IPS-15b (cell line): ENCODE results near the gene C19orf53.

Experiments
- H3K27me3 ChIP-seq: one replicate; pipeline ENCODE4 v1.6.1; 2013; ENCODE audit warnings: low read length; ENCODE audit not compliant: control insufficient read depth, insufficient read depth
- H3K36me3 ChIP-seq: one replicate; pipeline ENCODE4 v1.6.1; 2013; ENCODE audit warnings: low read length; ENCODE audit not compliant: control insufficient read depth, insufficient read depth
- H3K4me1 ChIP-seq: one replicate; pipeline ENCODE4 v1.6.1; 2013; ENCODE audit warnings: mild to moderate bottlenecking, low read length; ENCODE audit not compliant: control insufficient read depth, insufficient read depth
- H3K4me3 ChIP-seq: one replicate; pipeline ENCODE4 v1.5.1; 2013; ENCODE audit warnings: low read depth, low read length
- H3K9ac ChIP-seq: one replicate; pipeline ENCODE4 v1.6.1; 2013; ENCODE audit warnings: low read depth, mild to moderate bottlenecking, low read length
- H3K9me3 ChIP-seq: one replicate; pipeline ENCODE4 v1.6.1; 2013; ENCODE audit warnings: mild to moderate bottlenecking, low read length; ENCODE audit not compliant: control insufficient read depth, insufficient read depth

C19orf53 gene

GRCh38 chr19:13803038-13803437 lies 28.8 kb downstream of the C19orf53 start:
- Histone ChIP-seq H3K9ac (no peak overlapping the region), H3K4me1 (no peaks in the 10 kb centered on the region), H3K4me3 (no peak overlapping the region), H3K36me3 (peaks cover 4% of the 10 kb centered on the region), H3K9me3 (no peaks in the 10 kb centered on the region), H3K27me3 (no peaks in the 10 kb centered on the region)

GRCh38 chr19:13804830-13805683 lies 30.8 kb downstream of the C19orf53 start:
- peak overlapping the region; percentile 32 for H3K9ac ChIP-seq
- H3K36me3 ChIP-seq = peaks cover 11% of the 10 kb centered on the region
- no peaks in the 10 kb centered on the region for H3K27me3 ChIP-seq
- H3K4me1 ChIP-seq = no peaks in the 10 kb centered on the region
- H3K9me3 ChIP-seq = no peaks in the 10 kb centered on the region
- no peak overlapping the region for H3K4me3 ChIP-seq

- Histone ChIP-seq H3K36me3 (peaks cover 11% of the 10 kb centered on the region), H3K4me1 (no peaks in the 10 kb centered on the region), H3K27me3 (no peaks in the 10 kb centered on the region), H3K4me3 (no peak overlapping the region), H3K9me3 (no peaks in the 10 kb centered on the region), H3K9ac (no peak overlapping the region)
Measured at GRCh38 chr19:13806728-13807127, 32.5 kb downstream of the C19orf53 start.

GRCh38 chr19:13807421-13808021 lies 33.3 kb downstream of the C19orf53 start:
- no peaks in the 10 kb centered on the region for H3K27me3 ChIP-seq
- no peak overlapping the region for H3K4me3 ChIP-seq
- H3K36me3 ChIP-seq = peaks cover 11% of the 10 kb centered on the region
- no peaks in the 10 kb centered on the region for H3K9me3 ChIP-seq
- H3K4me1 ChIP-seq = no peaks in the 10 kb centered on the region
- no peak overlapping the region for H3K9ac ChIP-seq

GRCh38 chr19:13808856-13809255 lies 34.6 kb downstream of the C19orf53 start:
- Histone ChIP-seq H3K9me3 (no peaks in the 10 kb centered on the region), H3K4me1 (no peaks in the 10 kb centered on the region), H3K4me3 (no peak overlapping the region), H3K9ac (no peak overlapping the region), H3K36me3 (peaks cover 19% of the 10 kb centered on the region), H3K27me3 (no peaks in the 10 kb centered on the region)

GRCh38 chr19:13812544-13812943 lies 38.3 kb downstream of the C19orf53 start:
- H3K36me3 ChIP-seq = peaks cover 23% of the 10 kb centered on the region
- H3K4me1 ChIP-seq = no peaks in the 10 kb centered on the region
- no peak overlapping the region for H3K9ac ChIP-seq

GRCh38 chr19:13813147-13813546 lies 38.9 kb downstream of the C19orf53 start:
- Histone ChIP-seq H3K4me1 (no peaks in the 10 kb centered on the region), H3K9ac (no peak overlapping the region), H3K4me3 (no peak overlapping the region), H3K27me3 (no peaks in the 10 kb centered on the region), H3K36me3 (peaks cover 22% of the 10 kb centered on the region), H3K9me3 (no peaks in the 10 kb centered on the region)

More at GRCh38 chr19:13812544-13812943, 38.3 kb downstream of the C19orf53 start:
- Histone ChIP-seq H3K9me3 (no peaks in the 10 kb centered on the region), H3K27me3 (no peaks in the 10 kb centered on the region), H3K4me3 (no peak overlapping the region)

GRCh38 chr19:13814550-13814949 lies 40.3 kb downstream of the C19orf53 start:
- H3K27me3 ChIP-seq = no peaks in the 10 kb centered on the region
- no peaks in the 10 kb centered on the region for H3K9me3 ChIP-seq
- no peak overlapping the region for H3K9ac ChIP-seq
- H3K4me3 ChIP-seq = no peak overlapping the region
- H3K4me1 ChIP-seq = no peaks in the 10 kb centered on the region
- H3K36me3 ChIP-seq = peaks cover 15% of the 10 kb centered on the region

- Histone ChIP-seq H3K4me1 (no peaks in the 10 kb centered on the region), H3K9me3 (no peaks in the 10 kb centered on the region), H3K27me3 (no peaks in the 10 kb centered on the region), H3K36me3 (peaks cover 18% of the 10 kb centered on the region), H3K9ac (no peak overlapping the region), H3K4me3 (peak overlapping the region; percentile 90)
Measured at GRCh38 chr19:13817018-13817614, 42.9 kb downstream of the C19orf53 start.

GRCh38 chr19:13817615-13818371 lies 43.5 kb downstream of the C19orf53 start:
- H3K27me3 ChIP-seq = no peaks in the 10 kb centered on the region
- H3K9ac ChIP-seq = peak overlapping the region; percentile 60
- no peaks in the 10 kb centered on the region for H3K9me3 ChIP-seq
- H3K4me1 ChIP-seq = no peaks in the 10 kb centered on the region
- peak overlapping the region; percentile 90 for H3K4me3 ChIP-seq
- peaks cover 17% of the 10 kb centered on the region for H3K36me3 ChIP-seq

GRCh38 chr19:13819238-13819637 lies 45.0 kb downstream of the C19orf53 start:
- Histone ChIP-seq H3K9ac (no peak overlapping the region), H3K9me3 (no peaks in the 10 kb centered on the region), H3K4me1 (no peaks in the 10 kb centered on the region), H3K27me3 (no peaks in the 10 kb centered on the region), H3K36me3 (peaks cover 11% of the 10 kb centered on the region), H3K4me3 (no peak overlapping the region)
